GM12875 (cell line): Measurements from ENCODE around the gene APEX1.

Source experiments
- H3K4me3 ChIP-seq: one replicate; pipeline ENCODE4 v1.5.1; 2011; ENCODE audit warnings: low read depth, low read length, control low read depth
- CTCF ChIP-seq: IDR thresholded peaks from 2 replicates; pipeline ENCODE4 v1.5.1; 2011; ENCODE audit warnings: low read depth, mild to moderate bottlenecking, control low read depth, inconsistent platforms, low read length, moderate library complexity, borderline replicate concordance; ENCODE audit not compliant: insufficient read depth

The APEX1 gene

GRCh38 chr14:20492486-20492885 lies 37.5 kb downstream of the APEX1 start:
- no peak for TF ChIP-seq CTCF
- no peak overlapping the region for H3K4me3 ChIP-seq

- TF ChIP-seq CTCF, result no peak
These were observed 38.6 kb downstream of the APEX1 start for GRCh38 chr14:20493634-20494033.

GRCh38 chr14:20494935-20495766 lies 40.1 kb downstream of the APEX1 start:
- TF ChIP-seq CTCF, result no peak
- H3K4me3 ChIP-seq, result no peak overlapping the region

More at GRCh38 chr14:20493634-20494033, 38.6 kb downstream of the APEX1 start:
- no peak overlapping the region for H3K4me3 ChIP-seq

- H3K4me3 ChIP-seq, result no peak overlapping the region
- TF ChIP-seq CTCF, result no peak
These were observed 43.6 kb downstream of the APEX1 start for GRCh38 chr14:20498622-20499021.

GRCh38 chr14:20499108-20499507 lies 44.1 kb downstream of the APEX1 start:
- TF ChIP-seq CTCF, result no peak
- no peak overlapping the region for H3K4me3 ChIP-seq

- H3K4me3 ChIP-seq, result no peak overlapping the region
- no peak for TF ChIP-seq CTCF
These were observed 44.9 kb downstream of the APEX1 start for GRCh38 chr14:20499881-20500280.

GRCh38 chr14:20501346-20501745 lies 46.3 kb downstream of the APEX1 start:
- TF ChIP-seq CTCF, result no peak

More at GRCh38 chr14:20501346-20501745, 46.3 kb downstream of the APEX1 start:
- H3K4me3 ChIP-seq, result no peak overlapping the region
